Tracheal epithelial cell (primary cell): ENCODE data around the gene OR51I2. TPM values are rescaled to one million over a fixed set of nuclear protein-coding genes. Genes with fewer than 3 reads are reported as not detected.

Experiments
- total RNA-seq: library from RNA; depleted of rRNA; stranded (reverse); fragments of >200 nt; gene quantifications from 2 replicates; pipeline ENCODE4 v1.2.1, GENCODE V29; 2014

OR51I2 gene
- not detected in 2 replicates for total RNA-seq

DNA sequence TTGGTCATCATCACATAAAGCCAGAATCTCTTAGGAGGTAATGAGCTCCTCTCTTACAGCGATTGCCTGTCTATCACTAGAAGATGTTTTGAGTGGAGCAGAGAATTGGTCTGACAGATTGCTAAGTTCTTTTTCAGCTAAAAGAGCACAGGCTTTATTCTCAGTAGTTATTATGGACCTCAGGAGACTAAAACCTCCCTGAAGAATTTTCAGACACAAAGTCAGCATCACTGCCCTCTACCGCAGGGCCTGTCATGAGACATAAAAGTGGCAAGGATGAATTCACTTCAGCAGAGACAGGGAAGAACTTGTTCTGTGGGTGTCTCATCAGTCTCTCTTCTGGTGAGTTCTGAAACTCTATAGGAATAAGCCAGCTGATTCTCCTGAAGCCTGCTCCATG lies at the start of gene OR51I2:
OR51I2 (plus strand) TSS at position 301 of the 400 bp plus-strand sequence. CDS start 4,166 bp downstream, outside the sequence.

GRCh38 chr11:5421811-5422210 lies 27.3 kb upstream of the OR51I2 start, which contains the start of gene OR51Q1:
Gene OR51Q1, plus strand, starts transcription at chr11:5422111. Its CDS starts 90 bp downstream, at chr11:5422201.

DNA sequence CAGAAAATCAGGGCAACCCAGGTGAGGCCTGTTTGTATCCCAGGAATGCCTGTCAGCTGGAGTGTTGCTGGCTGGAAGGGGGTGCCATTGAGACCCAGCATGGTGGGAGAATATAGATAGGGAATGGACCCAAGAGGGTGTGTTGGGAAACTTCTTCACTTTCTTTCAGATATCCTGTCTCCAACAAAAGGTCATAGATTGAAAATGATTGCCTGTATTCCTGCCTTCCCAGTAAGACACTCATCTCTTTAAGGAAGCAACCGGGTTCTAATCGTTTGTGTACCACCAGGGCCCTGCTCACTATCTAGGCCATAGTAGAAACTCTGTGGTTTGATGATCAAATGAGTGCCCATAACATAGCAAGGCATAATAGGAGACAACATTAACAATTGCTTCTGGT lies 7.7 kb upstream of the OR51I2 start, which contains the start of gene OR51I1:
OR51I1 (minus strand) TSS at position 101 of the 400 bp plus-strand sequence; CDS start at position 101, 0 bp downstream.

GRCh38 chr11:5488385-5488784 lies 39.3 kb downstream of the OR51I2 start, which contains the start of gene OR52D1:
Gene OR52D1, plus strand, starts transcription at chr11:5488685. Its CDS starts 22 bp downstream, at chr11:5488707.

Other genes starting within 250 kb of the OR51I2 start
- not detected in 2 replicates for gene OR51V1, start 248.6 kb upstream of the OR51I2 start, total RNA-seq
- gene HBB, start 222.3 kb upstream of the OR51I2 start, total RNA-seq: not detected in 2 replicates
- not detected in 2 replicates for gene HBD, start 214.8 kb upstream of the OR51I2 start, total RNA-seq
- not detected in 2 replicates for gene HBG1, start 199.5 kb upstream of the OR51I2 start, total RNA-seq
- not detected in 2 replicates for gene HBG2, start 194.5 kb upstream of the OR51I2 start, total RNA-seq
- gene HBE1, start 179.4 kb upstream of the OR51I2 start, total RNA-seq: not detected in 2 replicates
- gene OR51B4, start 147.4 kb upstream of the OR51I2 start, total RNA-seq: not detected in 2 replicates
- not detected in 2 replicates for gene OR51B2, start 125.0 kb upstream of the OR51I2 start, total RNA-seq
- not detected in 2 replicates for gene OR51B5, start 105.8 kb upstream of the OR51I2 start, total RNA-seq
- not detected in 2 replicates for gene OR51B6, start 97.8 kb upstream of the OR51I2 start, total RNA-seq
- not detected in 2 replicates for gene OR51M1, start 65.5 kb upstream of the OR51I2 start, total RNA-seq
- gene OR51Q1, start 27.2 kb upstream of the OR51I2 start, total RNA-seq: not detected in 2 replicates
- gene OR51I1, start 7.8 kb upstream of the OR51I2 start, total RNA-seq: 0.24 TPM in 1 of 2 replicates, not detected in the other
- not detected in 2 replicates for gene OR52D1, start 39.4 kb downstream of the OR51I2 start, total RNA-seq
- not detected in 2 replicates for gene UBQLN3, start 60.6 kb downstream of the OR51I2 start, total RNA-seq
- 0.21 TPM in 1 of 2 replicates, not detected in the other for gene UBQLNL, start 67.4 kb downstream of the OR51I2 start, total RNA-seq
- 0.21 and 0.48 TPM in 2 replicates for gene OR52H1, start 99.2 kb downstream of the OR51I2 start, total RNA-seq
- not detected in 2 replicates for gene OR52B6, start 131.6 kb downstream of the OR51I2 start, total RNA-seq
- 3.0 and 3.1 TPM in 2 replicates for gene TRIM6, start 147.3 kb downstream of the OR51I2 start, total RNA-seq
- 3.4 and 9.6 TPM in 2 replicates for gene TRIM34, start 175.7 kb downstream of the OR51I2 start, total RNA-seq
- gene TRIM5, start 235.8 kb downstream of the OR51I2 start, total RNA-seq: 32.2 and 39.0 TPM in 2 replicates
- 24.5 and 58.8 TPM in 2 replicates for gene TRIM22, start 240.5 kb downstream of the OR51I2 start, total RNA-seq